Uterus (tissue), 2 donors: ENCODE data around the gene URB1.

Experiments used
- POLR2A ChIP-seq, 2 donors: fragments of 450-650 bp; IDR thresholded peaks; one replicate each; pipeline ENCODE4 v1.6.1; 2016; ENCODE audit warnings: antibody characterized with exemption in 2 of 2, mild to moderate bottlenecking in 1 of 2, moderate library complexity in 1 of 2
- TF ChIP-seq, protein P1 (sequence below), 4 experiments: fragments of 200-600 bp in 2 of 4; fragments of 450-650 bp in 2 of 4; sonication (generic) in 2 of 4; IDR thresholded peaks; one replicate each; pipeline ENCODE4 v1.5.1; 2016 to 2019; ENCODE audit warnings: antibody characterized with exemption in 4 of 4, mild to moderate bottlenecking in 2 of 4, moderate library complexity in 1 of 4

DNA sequence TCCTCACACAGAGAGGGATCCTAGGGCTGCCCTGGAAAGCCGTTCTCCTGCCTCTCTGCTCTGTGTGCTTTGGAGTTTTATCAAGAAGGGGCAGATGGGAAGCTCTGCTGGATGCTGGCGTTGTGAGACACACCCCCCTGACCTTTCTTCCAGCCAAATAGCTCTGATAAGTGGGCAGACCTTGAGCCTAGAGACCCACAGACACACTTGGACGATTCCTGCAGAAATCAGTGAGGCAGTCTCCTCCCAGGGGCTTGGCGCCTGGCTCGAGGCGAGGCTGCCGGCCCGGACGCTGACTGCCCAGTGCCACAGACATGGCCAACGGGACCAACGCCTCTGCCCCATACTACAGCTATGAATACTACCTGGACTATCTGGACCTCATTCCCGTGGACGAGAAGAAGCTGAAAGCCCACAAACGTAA, 94.1 kb downstream of the URB1 start, which contains the start of gene MRAP:
- TF ChIP-seq, protein P1, sequence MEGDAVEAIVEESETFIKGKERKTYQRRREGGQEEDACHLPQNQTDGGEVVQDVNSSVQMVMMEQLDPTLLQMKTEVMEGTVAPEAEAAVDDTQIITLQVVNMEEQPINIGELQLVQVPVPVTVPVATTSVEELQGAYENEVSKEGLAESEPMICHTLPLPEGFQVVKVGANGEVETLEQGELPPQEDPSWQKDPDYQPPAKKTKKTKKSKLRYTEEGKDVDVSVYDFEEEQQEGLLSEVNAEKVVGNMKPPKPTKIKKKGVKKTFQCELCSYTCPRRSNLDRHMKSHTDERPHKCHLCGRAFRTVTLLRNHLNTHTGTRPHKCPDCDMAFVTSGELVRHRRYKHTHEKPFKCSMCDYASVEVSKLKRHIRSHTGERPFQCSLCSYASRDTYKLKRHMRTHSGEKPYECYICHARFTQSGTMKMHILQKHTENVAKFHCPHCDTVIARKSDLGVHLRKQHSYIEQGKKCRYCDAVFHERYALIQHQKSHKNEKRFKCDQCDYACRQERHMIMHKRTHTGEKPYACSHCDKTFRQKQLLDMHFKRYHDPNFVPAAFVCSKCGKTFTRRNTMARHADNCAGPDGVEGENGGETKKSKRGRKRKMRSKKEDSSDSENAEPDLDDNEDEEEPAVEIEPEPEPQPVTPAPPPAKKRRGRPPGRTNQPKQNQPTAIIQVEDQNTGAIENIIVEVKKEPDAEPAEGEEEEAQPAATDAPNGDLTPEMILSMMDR (IDR thresholded peaks at IDR 0.05): no peak
- TF ChIP-seq POLR2A (IDR thresholded peaks at IDR 0.05): no peak
